Activated CD8-positive, alpha-beta T cell treated with anti-CD3 and anti-CD28 coated beads for 36 hours (primary cell): Measurements from ENCODE around the gene TLE3. TPM values are rescaled to one million over a fixed set of nuclear protein-coding genes. Genes with fewer than 3 reads are reported as not detected.

ENCODE experiments used
- ATAC-seq: fragments of 200-7000 bp; cut with Tn5 transposase; one replicate; pipeline ENCODE4 v1.10.0; 2021; ENCODE audit warnings: mild to moderate bottlenecking, moderate library complexity
- CTCF ChIA-PET: fragments of 350-600 bp; sonication (Branson Sonifier 250); formaldehyde crosslinking; loops from one replicate; lab custom pipeline; 2021; ENCODE audit warnings: antibody characterized with exemption; lab: Charles Lee
- POLR2A ChIA-PET: fragments of 350-600 bp; sonication (Branson Sonifier 250); formaldehyde crosslinking; loops from one replicate; lab custom pipeline; 2021; ENCODE audit warnings: antibody characterized with exemption; lab: Charles Lee
- DNase-seq: peaks from one replicate; pipeline ENCODE4 v3.0.0-alpha.2; 2020
- H3K27ac Mint-ChIP-seq: one replicate; pipeline ENCODE4 v1.8.0; 2021; ENCODE audit warnings: mild to moderate bottlenecking, mixed read lengths
- H3K27me3 Mint-ChIP-seq: one replicate; pipeline ENCODE4 v1.8.0; 2021; ENCODE audit warnings: mixed read lengths
- H3K36me3 Mint-ChIP-seq: one replicate; pipeline ENCODE4 v1.8.0; 2021; ENCODE audit warnings: low read depth, mixed read lengths
- H3K4me1 Mint-ChIP-seq: one replicate; pipeline ENCODE4 v1.8.0; 2021; ENCODE audit warnings: low read depth, mixed read lengths
- H3K4me3 Mint-ChIP-seq: one replicate; pipeline ENCODE4 v1.8.0; 2021; ENCODE audit warnings: mild to moderate bottlenecking, moderate library complexity, mixed read lengths
- H3K9me3 Mint-ChIP-seq: one replicate; pipeline ENCODE4 v1.8.0; 2021; ENCODE audit warnings: mixed read lengths
- CTCF ChIP-seq: fragments of 200-600 bp; IDR thresholded peaks from one replicate; pipeline ENCODE4 v1.8.0; 2022; ENCODE audit warnings: antibody characterized with exemption, mild to moderate bottlenecking
- intact Hi-C: fragments of 100-400 bp; cut with micrococcal nuclease; formaldehyde crosslinking; loops from one replicate; pipeline ENCODE4 v1.10.0; 2022
- total RNA-seq, 2 experiments: library from RNA; stranded (reverse); gene quantifications; one replicate each; pipeline ENCODE4 v1.2.3, GENCODE V29; 2021

Gene TLE3
- 10 to 100 TPM; 48.4 to 64.2 TPM for total RNA-seq

- Mint-ChIP-seq H3K4me3 (peak within 1 kb of the TSS; percentile 92), H3K4me1 (peaks cover 29% of the 10 kb centered on the region), H3K36me3 (peaks cover 27% of the 10 kb centered on the region), H3K27ac (peak within 1 kb of the TSS; percentile 100), H3K9me3 (no peaks in the 10 kb centered on the region), H3K27me3 (peaks cover 5% of the 10 kb centered on the region)
- ChIA-PET POLR2A (interaction anchor here (0.5 to 5.8 kb wide), 17 partner anchors 9 to 644 kb away, joined by 3 to 37 read pairs (median 4); partner anchors contain the start of gene RPLP1), CTCF (interaction anchor here (0.6 to 1.3 kb wide), 7 partner anchors 340 to 635 kb away, joined by 3 to 5 read pairs (median 3); no protein-coding TSS in a partner anchor)
- peak; percentile 99 for DNase-seq
- ATAC-seq: peak; percentile 60
- intact Hi-C loops: loop anchor here (5.0 to 10.0 kb wide), 4 partner anchors 340 to 630 kb away; no protein-coding TSS in a partner anchor
- TF ChIP-seq CTCF: peak; percentile 20
Observed at GRCh38 chr15:70097321-70098152, at the start of gene TLE3. TLE3 (minus strand) TSS chr15:70097917; CDS start chr15:70096798, 1,119 bp downstream.

GRCh38 chr15:70147178-70147760, 49.6 kb upstream of the TLE3 start:
- H3K27me3 Mint-ChIP-seq: peaks cover 19% of the 10 kb centered on the region
- intact Hi-C loops: no loop called here
- H3K4me1 Mint-ChIP-seq: peaks cover 15% of the 10 kb centered on the region
- H3K36me3 Mint-ChIP-seq: no peaks in the 10 kb centered on the region
- H3K9me3 Mint-ChIP-seq: no peaks in the 10 kb centered on the region
- no peak overlapping the region for H3K4me3 Mint-ChIP-seq
- TF ChIP-seq CTCF: no peak
- ChIA-PET CTCF (no interaction called here), POLR2A (no interaction called here)
- ATAC-seq: no peak
- DNase-seq: no peak
- no peak overlapping the region for H3K27ac Mint-ChIP-seq

GRCh38 chr15:70146771-70147170, 49.1 kb upstream of the TLE3 start:
- no peak for DNase-seq
- peaks cover 19% of the 10 kb centered on the region for H3K27me3 Mint-ChIP-seq
- ChIA-PET POLR2A (no interaction called here), CTCF (no interaction called here)
- H3K4me3 Mint-ChIP-seq: no peak overlapping the region
- H3K4me1 Mint-ChIP-seq: peaks cover 20% of the 10 kb centered on the region
- no peak for ATAC-seq
- no peak for TF ChIP-seq CTCF
- intact Hi-C loops: no loop called here
- no peak overlapping the region for H3K27ac Mint-ChIP-seq
- no peaks in the 10 kb centered on the region for H3K36me3 Mint-ChIP-seq
- no peaks in the 10 kb centered on the region for H3K9me3 Mint-ChIP-seq

- no peak for TF ChIP-seq CTCF
- no peak for DNase-seq
- Mint-ChIP-seq H3K4me3 (no peak overlapping the region), H3K27ac (no peak overlapping the region), H3K4me1 (peaks cover 26% of the 10 kb centered on the region), H3K9me3 (no peaks in the 10 kb centered on the region), H3K27me3 (peaks cover 19% of the 10 kb centered on the region), H3K36me3 (no peaks in the 10 kb centered on the region)
- intact Hi-C loops: no loop called here
- ChIA-PET POLR2A (interaction anchor here (0.7 kb wide), 1 partner anchor 180 kb away, joined by 3 read pairs; no protein-coding TSS in a partner anchor), CTCF (no interaction called here)
- no peak for ATAC-seq
Observed at GRCh38 chr15:70146162-70146561, 48.4 kb upstream of the TLE3 start.
